SH-SY5Y (cell line): Measurements from ENCODE around the gene TSC22D1.

Experiments
- GATA2 ChIP-seq: IDR thresholded peaks from 2 replicates; pipeline ENCODE4 v1.6.1; 2011; ENCODE audit warnings: mild to moderate bottlenecking, low read depth, low read length
- GATA3 ChIP-seq: IDR thresholded peaks from 2 replicates; pipeline ENCODE4 v1.6.1; 2011; ENCODE audit warnings: low read depth, mild to moderate bottlenecking, low read length, moderate library complexity

DNA sequence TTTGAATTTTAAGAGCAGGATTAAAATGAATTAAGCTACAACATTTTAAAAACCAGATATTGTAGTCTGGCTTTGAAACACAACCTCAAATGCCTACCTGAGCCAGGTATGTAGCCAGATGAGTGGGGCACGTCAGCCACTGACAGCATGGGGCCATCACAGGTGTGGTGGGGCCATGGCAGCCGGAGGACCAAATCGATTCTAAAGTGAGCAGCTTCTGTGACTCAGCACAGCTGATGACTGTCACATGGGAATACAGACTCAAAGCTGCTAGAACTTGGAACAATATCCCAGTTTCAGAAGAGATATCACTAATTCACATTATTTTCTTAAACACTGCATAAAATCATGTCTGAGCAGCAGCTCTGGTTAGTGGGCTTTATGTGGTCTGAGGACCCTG, 149.7 kb downstream of the TSC22D1 start:
- no peak for TF ChIP-seq GATA3
- no peak for TF ChIP-seq GATA2
